Activated effector memory CD4-positive, alpha-beta T cell treated with anti-CD3 and anti-CD28 coated beads, Interleukin-2, amount 50 U/mL, for 16 hours (primary cell): Measurements from ENCODE around the gene NAV2.

Source experiments
- DNase-seq: peaks from one replicate; pipeline ENCODE4 v3.0.0-alpha.2; 2020

NAV2 gene

GRCh38 chr11:19933132-19933735 lies 220.6 kb downstream of the NAV2 start:
- DNase-seq, result no peak

GRCh38 chr11:19933801-19934488 lies 221.3 kb downstream of the NAV2 start:
- DNase-seq, result no peak

GRCh38 chr11:19934828-19935259 lies 222.2 kb downstream of the NAV2 start:
- DNase-seq, result no peak

- no peak for DNase-seq
These were observed 222.9 kb downstream of the NAV2 start for GRCh38 chr11:19935507-19935906.

GRCh38 chr11:19936461-19936860 lies 223.8 kb downstream of the NAV2 start:
- no peak for DNase-seq

- peak; percentile 65 for DNase-seq
These were observed 225.7 kb downstream of the NAV2 start for GRCh38 chr11:19938169-19938856.

GRCh38 chr11:19938866-19939265 lies 226.2 kb downstream of the NAV2 start:
- no peak for DNase-seq

GRCh38 chr11:19939415-19939929 lies 226.8 kb downstream of the NAV2 start:
- no peak for DNase-seq

GRCh38 chr11:19940831-19941230 lies 228.2 kb downstream of the NAV2 start:
- no peak for DNase-seq

GRCh38 chr11:19946681-19947080 lies 234.0 kb downstream of the NAV2 start:
- DNase-seq, result no peak

GRCh38 chr11:19947537-19948114 lies 235.0 kb downstream of the NAV2 start:
- DNase-seq, result no peak

- DNase-seq, result no peak
These were observed 237.0 kb downstream of the NAV2 start for GRCh38 chr11:19949606-19950005.

- no peak for DNase-seq
These were observed 239.0 kb downstream of the NAV2 start for GRCh38 chr11:19951558-19952115.

GRCh38 chr11:19952116-19952605 lies 239.5 kb downstream of the NAV2 start:
- no peak for DNase-seq

GRCh38 chr11:19952911-19953310 lies 240.3 kb downstream of the NAV2 start:
- no peak for DNase-seq

GRCh38 chr11:19953336-19953735 lies 240.7 kb downstream of the NAV2 start:
- DNase-seq, result no peak

- no peak for DNase-seq
These were observed 241.3 kb downstream of the NAV2 start for GRCh38 chr11:19953909-19954308.

GRCh38 chr11:19954899-19955298 lies 242.3 kb downstream of the NAV2 start:
- no peak for DNase-seq

GRCh38 chr11:19955660-19956059 lies 243.0 kb downstream of the NAV2 start:
- no peak for DNase-seq

- DNase-seq, result no peak
These were observed 243.6 kb downstream of the NAV2 start for GRCh38 chr11:19956228-19956627.

GRCh38 chr11:19957294-19957943 lies 244.8 kb downstream of the NAV2 start:
- DNase-seq, result no peak

- DNase-seq, result no peak
These were observed 245.6 kb downstream of the NAV2 start for GRCh38 chr11:19958204-19958603.

- no peak for DNase-seq
These were observed 246.6 kb downstream of the NAV2 start for GRCh38 chr11:19959210-19959609.
